ENCODE results near the gene GPR21. TPM values are rescaled to one million over a fixed set of nuclear protein-coding genes. Genes with fewer than 3 reads are reported as not detected.
A peak's percentile ranks its signal among the peaks of the same experiment; 100 is the strongest.

GPR21 gene
- total and polyA plus RNA-seq, 2 of the 13 experiments (the other 11 are each of a cell fraction or from before 2014, with no cell fraction given) = 0.29 to 0.32 TPM

- TF ChIP-seq ZNF367 (CRISPR knock-in tag; IDR thresholded peaks at IDR 0.05; ENCODE audit: borderline replicate concordance) (no peak), FOXM1 (CRISPR knock-in tag; IDR thresholded peaks at IDR 0.05) (no peak), RBM39 (IDR thresholded peaks at IDR 0.05; ENCODE audit: low read depth, low read length, poor library complexity, severe bottlenecking) (no peak), HNF4A (CRISPR knock-in tag; IDR thresholded peaks at IDR 0.05) (peak; percentile 57), YY1 (IDR thresholded peaks at IDR 0.05; ENCODE audit: insufficient read depth, insufficient replicate concordance, low read depth, low read length) (no peak), ZMYM4 (CRISPR knock-in tag; IDR thresholded peaks at IDR 0.05) (no peak), NFE2L2 (IDR thresholded peaks at IDR 0.05; ENCODE audit: low read length) (no peak), RARG (CRISPR knock-in tag; IDR thresholded peaks at IDR 0.05; ENCODE audit: low read depth) (no peak), HOXA3 (CRISPR knock-in tag; IDR thresholded peaks at IDR 0.05) (no peak), ZNF136 (CRISPR knock-in tag; IDR thresholded peaks at IDR 0.05; ENCODE audit: low read depth) (no peak), ATF2 (CRISPR knock-in tag; IDR thresholded peaks at IDR 0.05) (no peak), KLF15 (CRISPR knock-in tag; IDR thresholded peaks at IDR 0.05; ENCODE audit: borderline replicate concordance) (no peak), SP2 (CRISPR knock-in tag; IDR thresholded peaks at IDR 0.05) (no peak), HDAC6 (IDR thresholded peaks at IDR 0.05; ENCODE audit: low read depth, low read length) (no peak), NR2C2 (CRISPR knock-in tag; IDR thresholded peaks at IDR 0.05; ENCODE audit: borderline replicate concordance) (0 out of 2 replicates have a peak, but pooled peaks have one; percentile 27), GZF1 (CRISPR knock-in tag; IDR thresholded peaks at IDR 0.05) (no peak), BRD4 (CRISPR knock-in tag; IDR thresholded peaks at IDR 0.05) (no peak), POLR2A (IDR thresholded peaks at IDR 0.05; ENCODE audit: insufficient read depth in 1 of 2, low read depth in 2 of 2, low read length in 2 of 2) (no peak), HNRNPH1 (optimal IDR thresholded peaks at IDR 0.05; ENCODE audit: low read depth, low read length) (no peak), ZSCAN30 (CRISPR knock-in tag; IDR thresholded peaks at IDR 0.05) (no peak), FOXP4 (CRISPR knock-in tag; IDR thresholded peaks at IDR 0.05) (peak; percentile 83), EZH2 (conservative IDR thresholded peaks at IDR 0.05; ENCODE audit: low read depth, low read length) (no peak), ZBTB21 (CRISPR knock-in tag; IDR thresholded peaks at IDR 0.05) (no peak), ZNF772 (CRISPR knock-in tag; IDR thresholded peaks at IDR 0.05) (no peak), FOXK2 (IDR thresholded peaks at IDR 0.05) (no peak), NBN (conservative IDR thresholded peaks at IDR 0.05) (no peak), HES4 (CRISPR knock-in tag; IDR thresholded peaks at IDR 0.05; ENCODE audit: borderline replicate concordance) (no peak), ETS1 (CRISPR knock-in tag; IDR thresholded peaks at IDR 0.05) (no peak), MBNL3 (CRISPR knock-in tag; conservative IDR thresholded peaks at IDR 0.05) (no peak), ZNF432 (CRISPR knock-in tag; IDR thresholded peaks at IDR 0.05; ENCODE audit: borderline replicate concordance) (no peak)
Measured at GRCh38 chr9:123011878-123012528, 21.5 kb upstream of the GPR21 start (continued).
